Kidney (tissue), 14 donors: ENCODE data around the gene SNAP29. TPM values are rescaled to one million over a fixed set of nuclear protein-coding genes. Genes with fewer than 3 reads are reported as not detected.
"Not testable (repeated sequence)": the region's sequence is repeated elsewhere in the genome, so short reads cannot be mapped to it uniquely, and the experiment has no call there.

Experiments
- DNase-seq, 5 donors: peaks; one replicate each; pipeline ENCODE4 v3.0.0-alpha.2; 2013 to 2020
- FAIRE-seq: peaks from 2 replicates; lab custom pipeline; 2012; peaks lifted over from hg19 to GRCh38; lab: Jason Lieb, UNC
- H3K27ac ChIP-seq, 2 donors: one replicate each; pipeline ENCODE4 v1.7.0; 2013; ENCODE audit warnings: low read depth in 2 of 2, low read length in 2 of 2, inconsistent platforms in 1 of 2
- H3K27me3 ChIP-seq: one replicate; pipeline ENCODE4 v1.7.1; 2013; ENCODE audit warnings: low read length, inconsistent platforms; ENCODE audit not compliant: control insufficient read depth, insufficient read depth
- H3K36me3 ChIP-seq, 3 donors: one replicate each; pipeline versions ENCODE4 v1.7.0 to v1.7.1; 2013; ENCODE audit warnings: low read length in 3 of 3, control low read depth in 1 of 3, inconsistent platforms in 1 of 3; ENCODE audit not compliant: insufficient read depth in 3 of 3, control insufficient read depth in 2 of 3
- H3K4me1 ChIP-seq, 3 donors: one replicate each; pipeline versions ENCODE4 v1.7.0 to v1.7.1; 2013; ENCODE audit warnings: low read length in 3 of 3, inconsistent platforms in 1 of 3, low read depth in 1 of 3; ENCODE audit not compliant: control insufficient read depth in 2 of 3, insufficient read depth in 2 of 3
- H3K4me3 ChIP-seq, 3 donors: one replicate each; pipeline versions ENCODE4 v1.7.0 to v1.8.1; 2013; ENCODE audit warnings: low read length in 3 of 3, control low read depth in 1 of 3, inconsistent platforms in 1 of 3
- H3K9ac ChIP-seq, 3 donors: one replicate each; pipeline versions ENCODE4 v1.7.0 to v1.7.1; 2013; ENCODE audit warnings: low read length in 3 of 3, control low read depth in 1 of 3, inconsistent platforms in 1 of 3
- H3K9me3 ChIP-seq, 3 donors: one replicate each; pipeline versions ENCODE4 v1.7.0 to v1.7.1; 2013; ENCODE audit warnings: low read length in 3 of 3, control low read depth in 1 of 3, inconsistent platforms in 1 of 3; ENCODE audit not compliant: control insufficient read depth in 2 of 3, insufficient read depth in 1 of 3
- intact Hi-C: fragments of 100-400 bp; cut with DNase I; formaldehyde crosslinking; loops from one replicate; pipeline ENCODE4 v1.11.1; 2022
- polyA plus RNA-seq: library from polyadenylated mRNA; stranded (reverse); fragments of 350-450 nt; fragmentation: Illumina TruSeq; extraction: RNeasy Lipid Tissue Mini Kit (QIAGEN cat#74804); gene quantifications from one replicate; pipeline ENCODE4 v1.2.3, GENCODE V29; 2014; ENCODE audit warnings: low read depth, low replicate concordance; ENCODE audit not compliant: insufficient read depth
- total RNA-seq: library from RNA; stranded (reverse); fragmentation: NEBNext Ultra II Directional; extraction: Animal tissue kit (Norgen Biotek cat#: 25700); gene quantifications from one replicate; pipeline ENCODE4 v1.2.1, GENCODE V29; 2021
- TF ChIP-seq, protein P1 (sequence below): IDR thresholded peaks from 3 replicates; pipeline ENCODE4 v1.5.1; 2012; ENCODE audit warnings: mild to moderate bottlenecking, moderate library complexity, borderline replicate concordance; ENCODE audit not compliant: insufficient read depth; ENCODE audit errors: extremely low read depth
- donor health status: control.
- donor health status: control.
- donor health status: control.
- donor health status: control.
- donor health status: control.
- donor health status: DM: yes; HTN: yes; CAD: no.
- donor health status: Normal renal cell carcinoma (clear cell type).

The SNAP29 gene
- total and polyA plus RNA-seq, 2 donors from 2014 or later: 25.4 to 26.8 TPM

- FAIRE-seq (no peak), DNase-seq (no peak)
- TF ChIP-seq, protein P1, sequence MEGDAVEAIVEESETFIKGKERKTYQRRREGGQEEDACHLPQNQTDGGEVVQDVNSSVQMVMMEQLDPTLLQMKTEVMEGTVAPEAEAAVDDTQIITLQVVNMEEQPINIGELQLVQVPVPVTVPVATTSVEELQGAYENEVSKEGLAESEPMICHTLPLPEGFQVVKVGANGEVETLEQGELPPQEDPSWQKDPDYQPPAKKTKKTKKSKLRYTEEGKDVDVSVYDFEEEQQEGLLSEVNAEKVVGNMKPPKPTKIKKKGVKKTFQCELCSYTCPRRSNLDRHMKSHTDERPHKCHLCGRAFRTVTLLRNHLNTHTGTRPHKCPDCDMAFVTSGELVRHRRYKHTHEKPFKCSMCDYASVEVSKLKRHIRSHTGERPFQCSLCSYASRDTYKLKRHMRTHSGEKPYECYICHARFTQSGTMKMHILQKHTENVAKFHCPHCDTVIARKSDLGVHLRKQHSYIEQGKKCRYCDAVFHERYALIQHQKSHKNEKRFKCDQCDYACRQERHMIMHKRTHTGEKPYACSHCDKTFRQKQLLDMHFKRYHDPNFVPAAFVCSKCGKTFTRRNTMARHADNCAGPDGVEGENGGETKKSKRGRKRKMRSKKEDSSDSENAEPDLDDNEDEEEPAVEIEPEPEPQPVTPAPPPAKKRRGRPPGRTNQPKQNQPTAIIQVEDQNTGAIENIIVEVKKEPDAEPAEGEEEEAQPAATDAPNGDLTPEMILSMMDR: no peak
- no peaks in the 10 kb centered on the region for H3K27me3 ChIP-seq
- H3K4me1 ChIP-seq: no peaks in the 10 kb centered on the region
- H3K9me3 ChIP-seq: no peaks in the 10 kb centered on the region
- no peak overlapping the region for H3K27ac ChIP-seq
- H3K4me3 ChIP-seq: no peak overlapping the region
- no peak overlapping the region for H3K9ac ChIP-seq
- intact Hi-C loops: no loop called here
- H3K36me3 ChIP-seq: no peaks in the 10 kb centered on the region
Observed at GRCh38 chr22:20899827-20900423, 41.1 kb downstream of the SNAP29 start.

GRCh38 chr22:20901093-20902033 lies 42.6 kb downstream of the SNAP29 start:
- H3K4me3 ChIP-seq, intact Hi-C loops, H3K27ac ChIP-seq, FAIRE-seq, H3K9ac ChIP-seq, H3K36me3 ChIP-seq, H3K4me1 ChIP-seq, H3K9me3 ChIP-seq, H3K27me3 ChIP-seq: not testable (repeated sequence)
- peak in 1 of 5 donors; percentile 29 for DNase-seq

DNA sequence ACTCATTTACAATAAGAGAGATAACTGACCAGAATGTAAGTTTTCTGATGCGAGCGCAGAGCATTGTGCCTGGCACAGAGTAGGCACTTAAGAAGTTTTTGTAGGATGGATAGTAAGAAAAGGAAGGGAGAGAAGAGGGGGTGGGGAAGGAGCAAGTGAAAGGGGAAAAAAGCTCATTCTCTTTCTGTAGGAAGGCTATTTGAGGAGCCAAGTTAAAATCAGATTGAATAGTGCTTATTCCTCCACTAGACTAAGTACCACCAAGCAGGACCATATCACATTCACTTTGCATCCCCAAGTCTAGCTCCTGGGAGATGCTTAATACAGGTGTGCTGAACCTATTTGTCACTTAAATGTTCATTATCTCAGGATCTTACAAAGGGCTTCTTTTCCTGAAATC lies 44.3 kb downstream of the SNAP29 start:
- Histone ChIP-seq H3K4me3 (no peak overlapping the region), H3K9me3 (no peaks in the 10 kb centered on the region), H3K9ac (no peak overlapping the region), H3K27me3 (no peaks in the 10 kb centered on the region), H3K36me3 (no peaks in the 10 kb centered on the region), H3K27ac (no peak overlapping the region), H3K4me1 (no peaks in the 10 kb centered on the region)
- intact Hi-C loops: no loop called here
- DNase-seq (no peak), FAIRE-seq (no peak)
- TF ChIP-seq, protein P1: no peak
